Duodenal mucosa (tissue), 2 donors: ENCODE results near the gene STK11.

Experiments
- H3K27ac ChIP-seq: one replicate; pipeline ENCODE4 v1.7.0; 2013; ENCODE audit warnings: low read depth, low read length
- H3K27me3 ChIP-seq, 2 donors: one replicate each; pipeline ENCODE4 v1.7.0; 2013; ENCODE audit warnings: low read length in 2 of 2, control low read depth in 1 of 2; ENCODE audit not compliant: insufficient read depth in 2 of 2, control insufficient read depth in 1 of 2
- H3K36me3 ChIP-seq, 2 donors: one replicate each; pipeline ENCODE4 v1.7.0; 2013; ENCODE audit warnings: low read length in 2 of 2, control low read depth in 1 of 2; ENCODE audit not compliant: insufficient read depth in 2 of 2, control insufficient read depth in 1 of 2
- H3K4me1 ChIP-seq, 2 donors: one replicate each; pipeline ENCODE4 v1.7.0; 2013; ENCODE audit warnings: low read length in 2 of 2, control low read depth in 1 of 2; ENCODE audit not compliant: insufficient read depth in 2 of 2, control insufficient read depth in 1 of 2
- H3K4me3 ChIP-seq, 2 donors: one replicate each; pipeline ENCODE4 v1.7.0; 2013; ENCODE audit warnings: low read length in 2 of 2, low read depth in 1 of 2
- H3K9ac ChIP-seq, 2 donors: one replicate each; pipeline ENCODE4 v1.7.0; 2013; ENCODE audit warnings: low read length in 2 of 2, low read depth in 1 of 2
- H3K9me3 ChIP-seq, 2 donors: one replicate each; pipeline ENCODE4 v1.7.0; 2013; ENCODE audit warnings: low read length in 2 of 2, control low read depth in 1 of 2; ENCODE audit not compliant: control insufficient read depth in 1 of 2

STK11 gene

GRCh38 chr19:1252821-1253513 lies 47.4 kb downstream of the STK11 start:
- Histone ChIP-seq H3K4me1 (peaks cover 22 to 34% of the 10 kb centered on the region in 2 donors), H3K9me3 (no peaks in the 10 kb centered on the region), H3K4me3 (peak overlapping the region; percentile 80 to 82), H3K27ac (peak overlapping the region; percentile 98), H3K36me3 (peaks cover 24 to 29% of the 10 kb centered on the region in 2 donors), H3K9ac (peak overlapping the region; percentile 69 to 85), H3K27me3 (no peaks in the 10 kb centered on the region)

GRCh38 chr19:1253514-1254080 lies 48.0 kb downstream of the STK11 start:
- peaks cover 24 to 29% of the 10 kb centered on the region in 2 donors for H3K36me3 ChIP-seq
- H3K4me1 ChIP-seq: peaks cover 25 to 36% of the 10 kb centered on the region in 2 donors

GRCh38 chr19:1254081-1254527 lies 48.5 kb downstream of the STK11 start:
- peak overlapping the region in 1 of 2 donors; percentile 3 for H3K9ac ChIP-seq
- no peaks in the 10 kb centered on the region for H3K9me3 ChIP-seq
- peaks cover 24 to 29% of the 10 kb centered on the region in 2 donors for H3K36me3 ChIP-seq
- H3K4me1 ChIP-seq: peaks cover 30 to 36% of the 10 kb centered on the region in 2 donors
- no peaks in the 10 kb centered on the region for H3K27me3 ChIP-seq
- peak overlapping the region; percentile 80 to 82 for H3K4me3 ChIP-seq
- peak overlapping the region; percentile 98 for H3K27ac ChIP-seq

More at GRCh38 chr19:1253514-1254080, 48.0 kb downstream of the STK11 start:
- peak overlapping the region; percentile 69 to 85 for H3K9ac ChIP-seq
- no peaks in the 10 kb centered on the region for H3K27me3 ChIP-seq
- no peaks in the 10 kb centered on the region for H3K9me3 ChIP-seq
- H3K4me3 ChIP-seq: peak overlapping the region; percentile 80 to 82
- H3K27ac ChIP-seq: peak overlapping the region; percentile 98

GRCh38 chr19:1254530-1255185 lies 49.1 kb downstream of the STK11 start:
- Histone ChIP-seq H3K9ac (peak overlapping the region in 1 of 2 donors; percentile 3), H3K4me3 (peak overlapping the region in 1 of 2 donors; percentile 82), H3K9me3 (no peaks in the 10 kb centered on the region), H3K36me3 (peaks cover 24 to 29% of the 10 kb centered on the region in 2 donors), H3K4me1 (peaks cover 36 to 42% of the 10 kb centered on the region in 2 donors), H3K27me3 (no peaks in the 10 kb centered on the region), H3K27ac (peak overlapping the region; percentile 98)

GRCh38 chr19:1255186-1256161 lies 49.9 kb downstream of the STK11 start:
- Histone ChIP-seq H3K9me3 (no peaks in the 10 kb centered on the region), H3K9ac (no peak overlapping the region), H3K27ac (peak overlapping the region; percentile 98), H3K27me3 (no peaks in the 10 kb centered on the region), H3K4me3 (no peak overlapping the region), H3K4me1 (peaks cover 44 to 48% of the 10 kb centered on the region in 2 donors), H3K36me3 (peaks cover 24 to 29% of the 10 kb centered on the region in 2 donors)

GRCh38 chr19:1256646-1257474 lies 51.3 kb downstream of the STK11 start:
- H3K27me3 ChIP-seq: no peaks in the 10 kb centered on the region
- H3K36me3 ChIP-seq: peaks cover 20 to 29% of the 10 kb centered on the region in 2 donors
- H3K27ac ChIP-seq: no peak overlapping the region
- peaks cover 48 to 55% of the 10 kb centered on the region in 2 donors for H3K4me1 ChIP-seq
- no peak overlapping the region for H3K9ac ChIP-seq
- H3K4me3 ChIP-seq: no peak overlapping the region
- H3K9me3 ChIP-seq: no peaks in the 10 kb centered on the region

- Histone ChIP-seq H3K4me3 (no peak overlapping the region), H3K27me3 (no peaks in the 10 kb centered on the region), H3K9ac (no peak overlapping the region), H3K36me3 (peaks cover 20 to 29% of the 10 kb centered on the region in 2 donors), H3K4me1 (peaks cover 56 to 62% of the 10 kb centered on the region in 2 donors), H3K9me3 (no peaks in the 10 kb centered on the region), H3K27ac (peak overlapping the region; percentile 6)
Measured at GRCh38 chr19:1257475-1258162, 52.0 kb downstream of the STK11 start.

- Histone ChIP-seq H3K9me3 (no peaks in the 10 kb centered on the region), H3K27ac (no peak overlapping the region)
Measured at GRCh38 chr19:1258163-1258492, 52.5 kb downstream of the STK11 start.

More at GRCh38 chr19:1258163-1258492, 52.5 kb downstream of the STK11 start:
- Histone ChIP-seq H3K27me3 (no peaks in the 10 kb centered on the region), H3K36me3 (peaks cover 20 to 29% of the 10 kb centered on the region in 2 donors), H3K9ac (peak overlapping the region in 1 of 2 donors; percentile 38), H3K4me1 (peaks cover 61 to 67% of the 10 kb centered on the region in 2 donors), H3K4me3 (no peak overlapping the region)
